Lower leg skin (tissue), 3 donors: ENCODE results near the gene SBK3.

Experiments
- CTCF ChIP-seq, 3 donors: fragments of 450-650 bp; IDR thresholded peaks; one replicate each; pipeline ENCODE4 v1.5.1; 2016; ENCODE audit warnings: antibody characterized with exemption in 3 of 3, mild to moderate bottlenecking in 3 of 3, moderate library complexity in 2 of 3
- POLR2A ChIP-seq, 2 donors: fragments of 450-650 bp; IDR thresholded peaks; one replicate each; pipeline ENCODE4 v1.6.1; 2016 to 2017; ENCODE audit warnings: antibody characterized with exemption in 2 of 2, mild to moderate bottlenecking in 1 of 2, moderate library complexity in 1 of 2

GRCh38 chr19:55578761-55579747, 33.7 kb upstream of the SBK3 start:
- no peak for TF ChIP-seq CTCF (IDR thresholded peaks at IDR 0.05)
- TF ChIP-seq POLR2A (IDR thresholded peaks at IDR 0.05): no peak
